ENCODE results near the gene GNB1L.

GNB1L gene

DNA sequence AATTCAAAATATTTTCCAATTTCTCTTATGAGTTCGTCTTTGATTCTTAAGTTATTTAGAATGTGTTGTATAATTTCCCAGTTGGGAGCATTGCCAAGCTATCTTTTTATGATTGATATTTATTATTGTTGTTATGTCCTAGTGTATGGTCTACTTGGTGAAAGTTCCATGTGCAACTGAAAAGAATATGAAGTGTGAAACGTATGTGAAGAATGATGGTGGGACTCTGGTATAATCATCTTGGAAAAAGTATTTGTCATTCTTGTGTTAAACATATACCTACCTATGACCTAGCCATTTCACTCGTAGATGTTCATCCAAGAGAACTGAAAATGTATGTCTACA lies 12.0 kb upstream of the GNB1L start:
- DNase-seq (ENCODE audit: low read depth in 3 of 3, low spot score in 1 of 3), result no peak

DNA sequence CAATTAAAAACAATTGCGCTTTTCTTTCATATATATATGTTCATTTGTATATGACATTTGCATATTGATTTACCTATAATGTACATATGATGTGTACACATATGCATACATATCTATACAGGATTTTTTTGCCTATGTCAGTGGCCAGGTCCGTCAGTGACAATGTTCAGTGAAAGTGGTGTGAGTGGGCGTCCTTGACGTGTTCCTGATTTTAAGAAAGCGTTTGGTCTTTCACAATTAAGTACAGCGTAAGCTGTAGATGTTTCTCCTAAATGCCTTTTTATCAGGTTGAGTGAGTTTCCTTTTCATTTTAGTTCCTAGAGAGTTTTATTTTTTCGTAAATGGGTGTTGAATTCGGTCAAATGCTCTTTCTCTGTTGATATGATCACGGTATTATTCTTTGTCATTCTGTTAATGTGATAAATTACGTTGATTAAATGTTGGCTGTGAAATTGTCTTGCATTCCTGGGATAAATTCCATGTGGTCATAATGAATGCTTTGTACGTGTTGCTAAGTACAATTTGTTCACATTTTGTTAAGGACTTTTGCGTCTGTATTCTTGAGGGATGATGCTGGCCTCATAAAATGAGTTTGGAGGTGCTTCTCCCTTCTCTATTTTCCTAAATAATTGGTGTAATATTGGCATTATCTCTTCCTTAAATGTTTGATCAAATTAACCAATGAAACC lies 10.6 kb upstream of the GNB1L start:
- no peak for DNase-seq (ENCODE audit: low read depth in 3 of 3, low spot score in 1 of 3)

DNA sequence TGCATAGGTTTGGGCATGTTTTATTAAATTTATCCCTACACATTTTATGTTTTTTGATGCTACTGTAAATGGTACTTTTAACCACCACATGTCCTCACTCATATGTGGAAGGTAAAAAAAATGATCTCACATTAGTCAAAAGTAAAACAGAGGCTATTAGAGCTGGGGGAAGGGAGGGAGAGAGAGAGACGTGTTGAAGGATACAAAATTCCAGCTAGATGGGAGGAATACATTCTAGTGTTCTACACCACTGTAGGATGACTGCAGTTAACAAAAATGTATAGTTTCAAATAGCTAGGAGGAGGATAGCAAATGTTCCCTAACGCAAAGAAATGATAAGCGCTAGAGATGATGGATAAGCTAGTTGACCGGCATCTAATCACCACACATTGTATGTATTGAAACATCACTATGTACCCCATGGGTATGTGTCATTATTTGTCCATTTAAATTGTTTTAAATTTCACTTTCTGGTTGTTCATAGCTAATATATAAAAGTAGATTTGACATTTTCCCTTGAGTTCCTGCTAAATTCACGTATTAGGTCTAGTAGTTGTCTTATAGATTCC lies 9.9 kb upstream of the GNB1L start:
- no peak for DNase-seq (ENCODE audit: low read depth in 3 of 3, low spot score in 1 of 3)

DNA sequence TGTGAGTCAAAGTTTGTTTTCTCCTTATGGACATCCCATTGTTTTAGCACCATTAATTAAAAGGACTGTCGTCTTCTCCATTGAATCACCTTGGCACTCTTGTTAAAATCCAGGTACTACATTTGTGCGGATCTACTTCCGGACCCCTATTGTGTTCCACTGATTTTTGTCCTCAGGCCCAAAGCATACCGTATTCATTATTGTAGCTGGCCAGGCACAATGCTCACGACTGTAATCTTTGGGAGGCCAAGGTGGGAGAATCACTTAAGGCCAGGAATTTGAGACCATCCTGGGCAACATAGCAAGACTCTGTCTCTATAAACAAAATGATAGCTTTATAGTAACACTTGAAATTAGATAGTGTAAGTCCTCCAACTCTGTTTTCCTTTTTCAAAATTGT lies 8.9 kb upstream of the GNB1L start:
- DNase-seq (ENCODE audit: low read depth in 3 of 3, low spot score in 1 of 3), result no peak

DNA sequence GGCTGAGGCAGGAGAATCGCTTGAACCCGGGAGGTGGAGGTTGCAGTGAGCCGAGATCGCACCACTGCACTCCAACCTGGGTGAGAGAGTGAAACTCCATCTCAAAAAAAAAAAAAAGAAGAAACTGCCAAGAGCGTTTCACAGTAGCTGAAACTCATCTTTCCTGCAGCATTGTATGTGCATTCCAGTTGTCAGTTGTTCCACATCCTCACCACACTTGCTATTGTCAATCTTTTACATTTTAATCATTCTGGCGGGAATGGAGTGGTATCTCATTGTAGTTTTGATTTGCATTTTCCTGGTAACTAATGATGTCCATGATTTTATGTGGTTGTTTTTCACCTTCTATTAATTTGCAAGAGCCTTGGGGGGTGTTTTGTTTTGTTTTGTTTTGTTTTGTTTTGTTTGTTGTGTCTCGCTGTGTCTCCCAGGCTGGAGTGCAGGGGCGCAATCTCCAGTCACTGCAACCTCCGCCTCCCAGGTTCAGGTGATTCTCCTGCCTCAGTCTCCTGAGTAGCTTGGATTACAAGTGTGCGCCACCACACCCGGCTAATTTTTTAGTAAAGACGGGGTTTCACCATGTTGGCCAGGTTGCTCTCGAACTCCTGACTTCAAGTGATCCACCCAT lies 8.1 kb upstream of the GNB1L start:
- no peak for DNase-seq (ENCODE audit: low read depth in 3 of 3, low spot score in 1 of 3)

DNA sequence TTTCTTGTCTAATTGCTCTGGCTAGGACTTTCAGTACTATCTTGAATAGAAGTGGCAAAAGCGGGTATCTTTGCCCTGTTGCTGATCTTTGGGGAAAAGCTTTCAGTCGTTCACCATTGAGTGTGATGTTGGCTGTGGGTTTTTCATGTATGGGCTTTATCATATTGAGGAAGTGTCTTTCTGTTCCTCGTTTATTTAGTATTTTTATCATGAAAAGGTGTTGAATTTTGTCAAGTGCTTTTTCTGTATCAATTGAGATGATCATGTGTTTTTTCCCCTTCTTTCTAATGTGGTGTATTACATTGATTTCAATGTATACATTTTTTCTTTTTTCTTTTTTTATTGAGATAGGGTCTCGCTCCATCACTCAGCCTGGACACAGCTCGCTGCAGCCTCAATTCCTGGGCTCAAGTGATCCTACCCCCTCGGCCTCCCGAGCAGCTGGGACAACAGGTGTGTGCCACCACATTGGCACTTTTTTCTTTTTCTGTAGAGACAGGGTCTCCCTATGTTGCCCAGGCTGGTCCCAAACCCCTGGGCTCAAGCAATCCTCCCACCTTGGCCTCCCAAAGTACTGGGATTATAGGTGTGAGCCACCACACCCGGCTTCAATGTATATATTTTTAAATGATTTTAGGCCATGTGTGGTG lies 5.3 kb upstream of the GNB1L start:
- DNase-seq (ENCODE audit: low read depth in 3 of 3, low spot score in 1 of 3), result no peak

DNA sequence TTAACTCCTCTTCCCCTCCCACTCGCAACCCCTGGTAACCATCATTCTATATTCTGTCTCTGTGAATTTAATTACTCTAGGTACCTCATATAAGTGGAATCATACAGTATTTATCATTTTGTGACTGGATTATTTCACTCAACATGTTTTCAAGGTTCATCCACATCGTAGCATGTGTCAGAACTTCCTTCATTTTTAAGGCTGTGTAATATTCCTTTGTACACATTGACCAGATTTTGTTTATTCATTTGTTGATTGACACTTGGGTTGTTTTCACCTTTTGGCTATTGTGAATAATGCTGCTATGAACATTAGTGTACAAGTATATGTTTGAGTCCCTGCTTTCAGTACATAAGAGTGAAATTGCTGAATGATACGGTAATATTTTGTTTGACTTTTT lies 2.7 kb upstream of the GNB1L start:
- no peak for DNase-seq (ENCODE audit: low read depth in 3 of 3, low spot score in 1 of 3)

DNA sequence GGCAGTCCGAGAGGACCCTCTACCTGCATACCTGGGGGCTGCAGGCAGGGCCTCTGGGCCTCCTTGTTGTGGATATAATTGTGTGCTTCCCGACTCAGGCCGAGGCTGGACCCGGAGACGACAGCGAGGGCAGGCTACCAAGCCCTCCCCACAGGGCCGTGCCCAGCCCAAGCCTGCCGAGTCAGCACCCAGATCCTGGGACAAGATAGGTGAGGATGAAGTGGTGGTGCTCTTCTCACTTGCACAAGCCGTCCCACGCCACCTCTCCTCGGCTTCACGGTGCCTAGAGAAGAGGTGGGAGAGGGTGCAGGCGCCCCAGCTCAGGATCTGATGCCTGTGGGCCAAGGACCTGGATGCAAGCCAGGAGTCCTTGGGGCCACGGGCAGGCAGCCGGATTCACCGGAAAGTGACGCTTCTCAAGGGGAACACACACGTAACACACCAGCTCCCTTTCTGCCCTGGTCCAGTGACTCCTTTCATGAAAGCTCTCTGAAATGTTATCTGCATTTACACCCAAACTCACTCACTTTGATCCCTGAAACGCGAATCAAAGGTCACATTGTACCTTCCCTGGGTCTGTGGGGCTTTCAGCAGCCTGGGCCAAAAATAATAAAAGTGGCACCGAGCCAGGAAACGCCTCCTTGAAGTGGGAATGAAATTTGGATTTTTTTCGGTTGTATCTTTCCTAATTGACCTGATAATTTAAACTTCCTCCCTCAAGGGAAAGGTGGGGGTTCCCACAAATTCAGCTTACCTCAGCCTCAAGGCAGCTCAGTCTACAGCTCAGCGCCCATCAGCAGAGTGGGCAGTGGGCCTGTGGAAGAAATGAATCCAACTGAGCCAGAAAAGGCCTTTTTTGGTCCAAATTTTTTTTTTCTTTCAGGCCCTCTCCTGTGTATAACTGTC lies 1.1 kb upstream of the GNB1L start:
- DNase-seq (ENCODE audit: low read depth in 3 of 3, low spot score in 1 of 3), result peak in 1 of 3 donors; percentile 50

DNA sequence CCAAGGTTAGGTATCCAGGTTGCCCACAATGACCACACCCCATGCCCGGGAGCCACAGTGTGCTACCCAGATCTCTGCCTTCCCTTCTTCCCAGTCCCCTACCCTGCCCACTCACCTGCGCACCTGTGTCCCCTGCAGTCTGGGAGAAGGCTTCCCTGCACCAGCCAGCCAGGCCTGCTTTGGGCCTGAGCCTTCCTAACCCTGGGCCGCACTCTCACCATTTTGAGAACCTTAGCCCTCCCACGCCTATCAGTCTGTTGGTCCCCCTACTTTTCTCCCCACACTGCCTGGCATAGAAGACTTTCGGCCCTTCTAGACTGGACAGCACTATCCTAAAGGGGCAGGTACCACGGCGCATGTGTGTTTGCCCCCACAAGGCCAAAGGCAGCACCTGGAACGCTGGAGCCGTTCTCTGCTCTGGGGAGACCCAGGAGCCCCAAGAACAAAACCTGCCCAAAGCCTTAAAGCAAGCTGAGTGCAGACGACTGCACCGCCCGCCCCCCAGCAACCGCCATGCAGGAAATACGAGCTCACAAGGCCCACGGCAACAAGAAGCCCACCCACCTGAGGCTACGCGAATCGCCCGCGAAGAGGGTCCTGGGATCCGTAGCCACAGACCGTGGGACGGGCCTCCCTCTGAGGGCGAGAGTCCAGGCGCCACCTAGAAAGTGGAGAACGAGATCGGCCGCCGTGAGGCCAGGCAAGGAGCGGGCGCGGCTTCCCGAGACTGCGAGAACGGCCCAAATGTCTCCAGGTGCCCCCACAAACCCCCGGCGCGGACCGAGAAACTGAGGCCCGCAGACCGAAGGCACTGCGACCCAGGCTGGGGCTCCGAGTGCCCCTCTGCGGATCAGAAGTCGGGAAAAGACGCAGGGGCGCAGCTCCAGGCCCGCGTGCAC lies 546 bp downstream of the GNB1L start:
- DNase-seq (ENCODE audit: low read depth in 3 of 3, low spot score in 1 of 3), result no peak

DNA sequence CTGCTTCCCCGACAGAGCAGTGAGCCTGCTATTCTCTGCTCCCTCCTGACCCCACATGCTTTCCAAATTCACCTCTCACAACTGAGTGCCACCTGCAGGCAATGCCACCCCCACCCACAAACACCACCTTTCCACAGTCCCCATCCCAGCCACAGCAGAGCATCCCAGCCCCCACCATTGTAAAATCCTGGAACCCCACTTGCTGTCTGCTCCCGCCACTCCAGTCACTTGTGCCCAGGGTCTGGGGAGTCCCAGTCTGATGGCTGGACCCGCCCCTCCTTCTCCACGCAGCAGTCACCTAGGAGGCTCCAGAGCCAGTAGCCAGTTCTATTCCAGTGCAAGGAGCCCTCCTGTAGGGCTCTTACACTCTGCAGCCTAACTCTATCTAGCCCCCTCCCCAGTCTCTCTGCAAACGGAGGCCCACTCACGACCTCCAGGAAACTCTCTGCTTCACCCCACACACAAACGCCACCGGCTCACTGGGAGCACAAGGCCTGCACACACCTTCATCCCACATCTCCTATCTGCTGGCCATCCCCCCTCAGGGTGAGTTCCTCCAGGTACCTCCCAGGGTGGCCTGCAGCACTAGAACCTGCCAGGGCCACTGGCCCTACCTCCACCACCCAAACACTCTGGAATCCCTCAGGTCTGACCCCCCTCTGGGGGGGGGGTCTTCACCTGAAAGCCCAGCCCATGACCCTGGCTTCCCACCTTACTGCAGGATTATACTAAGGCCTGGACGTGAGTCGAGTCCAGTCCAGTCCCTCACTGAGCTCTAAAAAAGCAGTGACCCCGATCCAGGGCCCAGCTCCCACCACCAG lies 1.4 kb downstream of the GNB1L start:
- DNase-seq (ENCODE audit: low read depth in 3 of 3, low spot score in 1 of 3), result no peak

DNA sequence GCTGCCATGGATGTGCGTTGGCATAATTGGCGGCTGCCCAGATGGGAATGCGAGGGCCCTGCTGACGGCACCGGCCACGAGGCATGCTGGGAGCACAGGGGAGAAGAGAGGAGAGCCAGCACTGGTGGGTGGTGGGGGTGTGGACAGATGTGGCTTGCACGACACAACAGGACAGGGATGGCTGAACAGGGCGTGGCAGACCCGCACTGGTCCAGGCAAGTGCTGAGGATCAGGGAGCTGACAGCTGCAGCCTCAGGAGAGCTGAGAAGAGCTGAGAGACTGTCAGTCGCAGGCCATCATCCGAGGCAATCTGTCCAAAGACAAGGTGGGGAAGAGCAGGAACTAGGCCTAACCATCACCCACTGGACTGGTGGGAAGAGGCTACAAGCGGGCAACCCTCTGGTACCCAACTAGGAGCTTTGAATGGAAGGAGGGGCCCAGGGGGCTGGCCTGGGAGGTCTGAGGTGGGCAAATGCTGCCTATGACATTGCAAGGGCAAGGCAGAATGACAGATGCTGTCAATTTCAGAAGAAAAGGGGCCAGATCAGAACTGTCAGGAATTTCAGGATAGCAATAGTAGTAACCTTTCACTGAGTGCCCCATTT lies 2.4 kb downstream of the GNB1L start:
- DNase-seq (ENCODE audit: low read depth in 3 of 3, low spot score in 1 of 3), result no peak

DNA sequence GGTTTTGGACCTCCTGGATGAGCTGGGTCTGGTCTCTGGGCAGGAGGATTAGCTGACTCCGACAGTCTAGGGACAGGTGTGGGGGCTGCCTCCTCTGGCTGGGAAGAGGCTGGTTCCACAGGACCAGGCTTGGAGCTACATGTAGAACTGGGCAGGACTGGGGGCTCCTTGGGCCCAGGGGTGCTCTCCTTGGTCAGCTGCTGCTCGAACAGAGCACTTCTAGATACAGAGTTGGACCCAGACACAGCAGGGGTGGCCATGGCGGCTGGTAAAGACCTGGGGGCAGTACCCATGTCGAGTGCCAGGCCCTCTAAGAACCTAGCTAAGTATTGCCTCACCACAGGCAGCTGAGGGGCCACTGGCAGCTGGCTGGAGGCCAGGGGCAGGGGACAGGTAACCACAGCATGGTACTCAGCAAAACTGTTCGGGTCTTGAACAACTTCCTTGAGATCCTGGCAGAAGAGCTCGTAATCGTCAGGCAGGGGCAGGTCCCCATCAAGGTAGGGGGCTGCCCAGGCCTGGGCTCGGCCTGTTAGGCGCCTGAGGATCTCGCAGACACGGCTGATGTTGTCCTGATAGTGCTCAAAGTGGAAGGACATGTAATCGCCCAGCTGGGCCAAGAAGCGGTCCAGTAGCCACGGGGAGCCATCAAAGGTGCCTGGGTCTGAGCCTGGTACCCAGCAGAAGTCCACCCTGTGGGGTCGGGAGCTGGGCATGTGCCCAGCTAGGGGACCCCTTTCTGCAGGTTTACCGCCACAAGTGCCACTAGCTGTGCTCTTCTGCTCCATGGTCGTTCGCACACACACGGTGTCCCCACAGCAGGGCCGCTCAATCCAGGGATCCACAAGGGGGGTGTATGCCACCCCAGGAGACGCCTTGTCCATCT lies 3.1 kb downstream of the GNB1L start:
- DNase-seq (ENCODE audit: low read depth in 3 of 3, low spot score in 1 of 3), result no peak

DNA sequence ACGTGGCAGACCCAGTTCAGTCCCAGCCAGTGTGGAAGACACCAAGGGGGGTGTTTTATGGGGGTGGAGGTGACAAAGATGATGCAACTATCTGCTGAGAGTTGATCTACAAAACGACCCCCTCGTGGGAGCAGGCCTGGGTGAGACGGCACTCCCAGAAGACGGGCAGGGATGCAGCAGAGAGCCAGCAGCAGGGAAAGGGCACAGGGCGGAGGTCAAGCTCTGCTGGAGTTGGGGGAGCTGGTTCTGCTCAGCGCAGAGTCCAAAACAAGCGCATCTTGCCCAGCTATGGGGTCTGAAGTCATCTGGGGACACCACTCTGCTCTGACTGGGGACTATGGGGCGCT lies 3.9 kb downstream of the GNB1L start:
- DNase-seq (ENCODE audit: low read depth in 3 of 3, low spot score in 1 of 3), result no peak

DNA sequence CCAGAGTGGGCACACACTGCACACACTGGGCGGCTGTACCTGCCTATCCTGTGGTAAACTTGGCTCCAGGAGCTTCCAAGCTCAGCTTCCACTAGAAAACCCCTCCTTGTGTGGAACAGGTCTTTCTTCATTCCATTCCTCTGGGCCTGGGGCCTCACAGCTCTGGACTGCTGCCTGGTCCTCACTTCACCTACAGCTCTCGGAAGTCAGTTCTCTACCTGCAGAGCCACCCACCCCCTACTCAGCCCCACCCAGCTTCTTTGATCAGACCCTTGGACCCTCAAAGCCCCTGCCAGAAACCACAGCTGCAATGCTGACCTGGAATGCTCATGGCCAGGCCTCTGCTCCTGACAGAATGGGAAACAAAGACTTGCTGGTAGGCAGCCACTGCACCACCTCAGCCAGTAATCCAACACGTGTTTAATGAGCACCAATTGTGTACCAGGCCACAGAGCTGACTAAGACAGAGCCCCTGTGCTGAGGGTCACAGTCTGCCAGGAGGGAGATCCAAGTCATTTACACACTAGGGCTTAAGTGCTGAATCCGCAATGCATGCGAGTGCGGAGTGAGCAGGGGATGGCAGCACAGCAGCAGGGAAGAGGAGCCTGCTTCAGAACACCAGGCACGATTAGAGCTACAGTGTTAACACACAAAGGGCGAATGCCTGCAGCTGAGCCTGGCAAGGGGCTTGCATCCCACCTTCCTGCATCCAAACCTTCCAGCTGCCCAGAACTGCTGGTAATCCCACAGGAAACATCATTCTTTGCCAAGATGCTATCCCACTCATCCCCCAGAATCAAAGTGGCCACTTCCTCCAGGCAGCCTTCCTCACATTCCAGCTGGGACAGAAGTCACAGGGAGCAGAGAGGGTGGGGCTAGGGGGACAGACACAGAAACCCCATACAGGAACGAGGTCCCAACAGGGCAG lies 4.6 kb downstream of the GNB1L start:
- no peak for DNase-seq (ENCODE audit: low read depth in 3 of 3, low spot score in 1 of 3)

DNA sequence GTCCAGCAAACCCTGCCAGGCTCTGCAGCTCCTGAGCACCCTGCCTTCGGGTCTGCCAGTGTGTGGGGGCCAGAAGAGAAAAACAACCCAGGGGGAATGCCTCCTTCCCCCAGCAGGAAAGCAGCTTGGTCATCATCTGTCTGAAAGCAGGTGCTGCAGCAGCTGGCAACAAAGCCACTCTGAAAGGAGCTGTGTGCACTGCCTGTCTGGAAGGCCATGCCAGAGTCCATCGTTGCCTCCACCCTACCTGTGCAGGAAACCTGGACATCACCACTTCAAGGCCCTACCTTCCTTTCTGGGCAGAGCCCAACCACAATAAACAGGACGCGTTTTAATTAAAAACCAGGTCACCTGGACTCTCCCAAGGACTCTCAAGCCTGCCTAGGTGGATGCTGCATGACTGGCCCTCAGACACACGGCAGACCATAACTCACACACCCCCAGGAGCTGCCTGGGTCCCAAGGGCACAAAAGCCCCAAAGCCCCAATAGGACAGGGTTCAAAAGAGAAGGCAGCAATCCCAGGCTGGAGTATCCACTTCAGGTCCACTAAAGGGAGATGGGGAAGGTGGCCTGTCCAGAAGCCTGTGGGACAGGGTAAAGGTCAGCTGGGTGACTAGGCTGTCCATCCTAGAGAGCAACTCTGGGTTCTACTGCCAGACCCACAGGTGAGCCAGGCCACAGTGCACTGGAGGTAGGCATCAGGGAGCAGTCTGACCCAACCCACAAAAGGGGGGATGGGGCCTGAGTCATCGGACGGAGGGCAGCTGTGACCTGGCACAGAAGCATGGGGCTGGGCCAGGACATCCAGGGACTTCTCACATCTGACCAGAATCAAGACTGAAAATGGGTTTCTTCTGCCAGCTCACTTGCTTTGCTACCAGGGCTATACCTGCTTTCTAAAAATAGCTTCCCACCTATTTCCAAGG lies 6.1 kb downstream of the GNB1L start:
- DNase-seq (ENCODE audit: low read depth in 3 of 3, low spot score in 1 of 3), result no peak

DNA sequence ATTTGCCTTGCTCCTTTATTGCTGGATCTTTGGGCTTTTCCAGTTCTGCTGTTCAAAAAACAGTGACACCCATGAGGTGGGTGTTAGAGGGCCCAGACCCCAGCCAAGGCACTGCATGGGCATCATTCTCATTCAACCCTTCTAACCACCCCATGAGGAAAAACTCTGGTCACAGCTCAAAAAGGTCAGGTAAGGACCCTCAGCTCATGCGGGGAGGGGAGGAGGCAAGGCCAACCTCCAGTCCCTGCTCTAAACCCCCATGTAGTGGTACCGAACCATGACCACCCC lies 7.4 kb downstream of the GNB1L start:
- DNase-seq (ENCODE audit: low read depth in 3 of 3, low spot score in 1 of 3), result no peak

All from stimulated activated CD4-positive, alpha-beta T cell treated with anti-CD3 and anti-CD28 coated beads, TNF-alpha, amount 100 ng/mL, for 1 hour (primary cell).